Activated T-cell treated with anti-CD3 and anti-CD28 coated beads for 48 hours (primary cell): Measurements from ENCODE around the gene PRELID3B.

Experiments used
- DNase-seq: peaks from one replicate; pipeline ENCODE4 v3.0.0-alpha.2; 2020; ENCODE audit warnings: low read depth

PRELID3B gene

GRCh38 chr20:59042151-59042795 lies at the start of gene PRELID3B:
Gene PRELID3B, minus strand, starts transcription at chr20:59042786. Its CDS starts 56 bp downstream, at chr20:59042730.
- no peak for DNase-seq

- peak; percentile 76 for DNase-seq
These were observed 45.3 kb upstream of the PRELID3B start for GRCh38 chr20:59087829-59088433.

GRCh38 chr20:59086923-59087322 lies 44.3 kb upstream of the PRELID3B start:
- DNase-seq: no peak

- no peak for DNase-seq
These were observed 41.7 kb upstream of the PRELID3B start for GRCh38 chr20:59084041-59084850.

- DNase-seq: no peak
These were observed 40.4 kb upstream of the PRELID3B start for GRCh38 chr20:59082981-59083380.

GRCh38 chr20:59082077-59082740 lies 39.6 kb upstream of the PRELID3B start:
- no peak for DNase-seq

- DNase-seq: no peak
These were observed 38.5 kb upstream of the PRELID3B start for GRCh38 chr20:59081036-59081435.

GRCh38 chr20:59078231-59078630 lies 35.6 kb upstream of the PRELID3B start:
- no peak for DNase-seq

GRCh38 chr20:59077705-59078104 lies 35.1 kb upstream of the PRELID3B start:
- DNase-seq: no peak

GRCh38 chr20:59075934-59076508 lies 33.4 kb upstream of the PRELID3B start:
- no peak for DNase-seq

- no peak for DNase-seq
These were observed 31.9 kb upstream of the PRELID3B start for GRCh38 chr20:59074456-59074855.

- no peak for DNase-seq
These were observed 31.0 kb upstream of the PRELID3B start for GRCh38 chr20:59073582-59073981.

- DNase-seq: no peak
These were observed 28.6 kb upstream of the PRELID3B start for GRCh38 chr20:59071216-59071615.

GRCh38 chr20:59069026-59069425 lies 26.4 kb upstream of the PRELID3B start:
- no peak for DNase-seq

GRCh38 chr20:59068534-59068933 lies 25.9 kb upstream of the PRELID3B start:
- DNase-seq: no peak

- DNase-seq: no peak
These were observed 21.7 kb upstream of the PRELID3B start for GRCh38 chr20:59064214-59064722.

- DNase-seq: no peak
These were observed 21.0 kb upstream of the PRELID3B start for GRCh38 chr20:59063358-59064213.

GRCh38 chr20:59062081-59062480 lies 19.5 kb upstream of the PRELID3B start:
- DNase-seq: no peak

GRCh38 chr20:59055302-59055701 lies 12.7 kb upstream of the PRELID3B start:
- DNase-seq: no peak

GRCh38 chr20:59051666-59052185 lies 9.1 kb upstream of the PRELID3B start:
- DNase-seq: no peak

GRCh38 chr20:59050437-59050836 lies 7.9 kb upstream of the PRELID3B start:
- DNase-seq: no peak
